ENCODE measurements around the gene CREBRF. TPM values are rescaled to one million over a fixed set of nuclear protein-coding genes. Genes with fewer than 3 reads are reported as not detected.

CREBRF gene
- total and polyA plus RNA-seq, 9 of the 15 experiments (the other 6 are each of a cell fraction or from before 2014, with no cell fraction given) = 1.1 to 4.9 (median 2.9) TPM

GRCh38 chr5:173055983-173056782 is at the start of gene CREBRF (continued):
- no peak for TF ChIP-seq ZNF407 (IDR thresholded peaks at IDR 0.05; ENCODE audit: low read depth)
- peak in 1 of 2 experiments; percentile 39; a peak in 1 of 3 replicates for TF ChIP-seq CBX3 (IDR thresholded peaks at IDR 0.05; ENCODE audit: borderline replicate concordance in 1 of 2, low read length in 2 of 2)
- no peak for TF ChIP-seq CREB3L1 (IDR thresholded peaks at IDR 0.05; ENCODE audit: borderline replicate concordance, low read depth)
- TF ChIP-seq ZNF695 (CRISPR knock-in tag; IDR thresholded peaks at IDR 0.05) = 0 out of 2 replicates have a peak, but pooled peaks have one; percentile 55
- no peak for TF ChIP-seq MEF2D (tag; conservative IDR thresholded peaks at IDR 0.05; ENCODE audit: low read depth)
- peak; percentile 3; the same call in 1 of the 2 replicates for TF ChIP-seq JUND (IDR thresholded peaks at IDR 0.05; ENCODE audit: borderline replicate concordance, low read depth, low read length)
- peak; percentile 41; the same call in 1 of the 3 replicates for TF ChIP-seq JUND (tag; IDR thresholded peaks at IDR 0.05; ENCODE audit: borderline replicate concordance, low read depth, low read length)
- no peak for TF ChIP-seq KDM1A (IDR thresholded peaks at IDR 0.05)
- no peak for TF ChIP-seq EP300 (IDR thresholded peaks at IDR 0.05; ENCODE audit: low read length)
- TF ChIP-seq EHMT2 (IDR thresholded peaks at IDR 0.05) = no peak
- TF ChIP-seq ILF3 (IDR thresholded peaks at IDR 0.05; ENCODE audit: borderline replicate concordance) = no peak
- no peak for TF ChIP-seq MAFF (IDR thresholded peaks at IDR 0.05; ENCODE audit: low read length)
- no peak for TF ChIP-seq ZBTB12 (CRISPR knock-in tag; IDR thresholded peaks at IDR 0.05)
- no peak for TF ChIP-seq ZNF717 (CRISPR knock-in tag; IDR thresholded peaks at IDR 0.05)
- peak; percentile 34; the same call in 1 of the 2 replicates for TF ChIP-seq DPF2 (IDR thresholded peaks at IDR 0.05)
- no peak for TF ChIP-seq U2AF1 (optimal IDR thresholded peaks at IDR 0.05; ENCODE audit: low read depth, low read length)
- no peak for TF ChIP-seq CSDE1 (IDR thresholded peaks at IDR 0.05)
- no peak for TF ChIP-seq THRAP3 (IDR thresholded peaks at IDR 0.05; ENCODE audit: borderline replicate concordance)
- no peak for TF ChIP-seq ZFP30 (CRISPR knock-in tag; IDR thresholded peaks at IDR 0.05; ENCODE audit: borderline replicate concordance)
